IMR-90 (cell line): ENCODE results near the gene INPP5F. TPM values are rescaled to one million over a fixed set of nuclear protein-coding genes. Genes with fewer than 3 reads are reported as not detected.

ENCODE experiments used
- ATAC-seq: fragments of 200-7000 bp; cut with Tn5 transposase; 2 replicates; pipeline ENCODE4 v1.9.1; 2020; ENCODE audit warnings: low read depth, mild to moderate bottlenecking, moderate library complexity
- BruUV-seq: library from RNA; stranded (reverse); fragments of 400-500 nt; replicated peaks from 2 replicates; lab custom pipeline; 2021; lab: Mats Ljungman, UMichigan
- CTCF ChIA-PET: fragments of 300-600 bp; formaldehyde crosslinking; extraction: SDS; loops from one replicate; lab custom pipeline; 2021; ENCODE audit warnings: antibody characterized with exemption; lab: Yijun Ruan, JAX
- POLR2A ChIA-PET: fragments of 300-600 bp; sonication (Branson Sonifier 250); formaldehyde crosslinking; loops from one replicate; lab custom pipeline; 2022; ENCODE audit warnings: antibody characterized with exemption; ENCODE audit not compliant: unreplicated experiment; lab: Charles Lee
- DNase-seq: peaks from one replicate; pipeline ENCODE4 v3.0.0; 2013
- H2AFZ ChIP-seq: replicated peaks from 2 replicates; pipeline ENCODE3; 2013; ENCODE audit warnings: low read length, mild to moderate bottlenecking; ENCODE audit not compliant: poor library complexity
- H2AK5ac ChIP-seq: 2 replicates; pipeline ENCODE4 v1.6.1; 2013; ENCODE audit warnings: low read depth, low read length, inconsistent platforms
- H2AK9ac ChIP-seq: replicated peaks from 2 replicates; pipeline ENCODE3; 2013; ENCODE audit warnings: mild to moderate bottlenecking, low read depth, low read length, moderate library complexity; ENCODE audit not compliant: poor library complexity
- H2BK120ac ChIP-seq: 2 replicates; pipeline ENCODE4 v1.6.1; 2013; ENCODE audit warnings: low read depth, low read length, inconsistent platforms
- H2BK15ac ChIP-seq: 3 replicates; pipeline ENCODE4 v1.6.1; 2013; ENCODE audit warnings: low read depth, low read length, inconsistent platforms
- H2BK20ac ChIP-seq: 2 replicates; pipeline ENCODE4 v1.6.1; 2013; ENCODE audit warnings: low read depth, mild to moderate bottlenecking, inconsistent platforms, low read length, moderate library complexity
- H2BK5ac ChIP-seq: 2 replicates; pipeline ENCODE4 v1.6.1; 2013; ENCODE audit warnings: mild to moderate bottlenecking, low read depth, low read length, inconsistent platforms; ENCODE audit not compliant: poor library complexity, severe bottlenecking
- H3K14ac ChIP-seq: replicated peaks from 2 replicates; pipeline ENCODE4 v1.6.1; 2013; ENCODE audit warnings: low read depth, low read length, inconsistent platforms
- H3K18ac ChIP-seq: 2 replicates; pipeline ENCODE4 v1.6.1; 2013; ENCODE audit warnings: low read depth, low read length, control low read depth
- H3K23ac ChIP-seq: 2 replicates; pipeline ENCODE4 v1.6.1; 2013; ENCODE audit warnings: low read depth, low read length, inconsistent platforms
- H3K27ac ChIP-seq: 2 replicates; pipeline ENCODE4 v1.5.1; 2013; ENCODE audit warnings: mild to moderate bottlenecking, control low read depth, low read length; ENCODE audit not compliant: insufficient read depth
- H3K27me3 ChIP-seq: 2 replicates; pipeline ENCODE4 v1.6.1; 2013; ENCODE audit warnings: low read length; ENCODE audit not compliant: control insufficient read depth, insufficient read depth
- H3K36me3 ChIP-seq: 2 replicates; pipeline ENCODE4 v1.6.1; 2013; ENCODE audit warnings: low read length, mixed read lengths; ENCODE audit not compliant: control insufficient read depth, insufficient read depth
- H3K4ac ChIP-seq: 2 replicates; pipeline ENCODE4 v1.6.1; 2013; ENCODE audit warnings: low read depth, low read length, inconsistent platforms
- H3K4me1 ChIP-seq: 2 replicates; pipeline ENCODE4 v1.6.1; 2013; ENCODE audit warnings: low read length, mixed read lengths; ENCODE audit not compliant: control insufficient read depth, insufficient read depth
- H3K4me2 ChIP-seq: 2 replicates; pipeline ENCODE4 v1.6.1; 2013; ENCODE audit warnings: low read depth, mild to moderate bottlenecking, control low read depth, low read length, moderate library complexity
- H3K4me3 ChIP-seq: 2 replicates; pipeline ENCODE4 v1.5.1; 2013; ENCODE audit warnings: low read depth, mild to moderate bottlenecking, control low read depth, low read length, moderate library complexity; ENCODE audit not compliant: insufficient read depth
- H3K56ac ChIP-seq: 2 replicates; pipeline ENCODE4 v1.6.1; 2013; ENCODE audit warnings: low read length, inconsistent platforms; ENCODE audit not compliant: insufficient read depth; ENCODE audit errors: extremely low read depth
- H3K79me1 ChIP-seq, 2 experiments: 2 replicates each; pipeline ENCODE4 v1.6.1; 2013; ENCODE audit warnings: low read length in 2 of 2, inconsistent platforms in 1 of 2, low read depth in 1 of 2
- H3K9ac ChIP-seq: 2 replicates; pipeline ENCODE4 v1.6.1; 2013; ENCODE audit warnings: low read depth, low read length, control low read depth
- H3K9me1 ChIP-seq: 2 replicates; pipeline ENCODE4 v1.6.1; 2013; ENCODE audit warnings: low read length, inconsistent platforms; ENCODE audit not compliant: insufficient read depth
- H3K9me3 ChIP-seq: 2 replicates; pipeline ENCODE4 v1.6.1; 2013; ENCODE audit warnings: low read length; ENCODE audit not compliant: control insufficient read depth, insufficient read depth
- H4K20me1 ChIP-seq: 2 replicates; pipeline ENCODE4 v1.6.1; 2013; ENCODE audit warnings: low read length, inconsistent platforms; ENCODE audit not compliant: insufficient read depth
- H4K5ac ChIP-seq: 2 replicates; pipeline ENCODE4 v1.6.1; 2013; ENCODE audit warnings: mild to moderate bottlenecking, low read depth, low read length, control low read depth
- H4K8ac ChIP-seq, 2 experiments: 2 replicates each; pipeline ENCODE4 v1.6.1; 2013; ENCODE audit warnings: low read depth in 2 of 2, low read length in 2 of 2, control low read depth in 1 of 2, inconsistent platforms in 1 of 2
- H4K91ac ChIP-seq: 2 replicates; pipeline ENCODE4 v1.6.1; 2013; ENCODE audit warnings: low read depth, low read length, inconsistent platforms; ENCODE audit not compliant: insufficient read depth
- BHLHE40 ChIP-seq: fragments of 150-350 bp; IDR thresholded peaks from 2 replicates; pipeline ENCODE4 v1.6.1; 2016; ENCODE audit warnings: mild to moderate bottlenecking, low read depth, low read length
- CEBPB ChIP-seq: IDR thresholded peaks from 2 replicates; pipeline ENCODE4 v1.6.1; 2012; ENCODE audit warnings: low read depth, low read length, improper control_type of control experiment
- CHD1 ChIP-seq: IDR thresholded peaks from 2 replicates; pipeline ENCODE4 v1.6.1; 2012; ENCODE audit warnings: low read depth, low read length, improper control_type of control experiment
- CTCF ChIP-seq: conservative IDR thresholded peaks from 2 replicates; pipeline ENCODE4 v1.5.1; 2012; ENCODE audit warnings: mild to moderate bottlenecking, low read depth, low read length, improper control_type of control experiment
- ELK1 ChIP-seq: fragments of 150-350 bp; IDR thresholded peaks from 2 replicates; pipeline ENCODE4 v1.6.1; 2016; ENCODE audit warnings: low read depth, mild to moderate bottlenecking, low read length, moderate library complexity, borderline replicate concordance
- FOS ChIP-seq: fragments of 150-350 bp; IDR thresholded peaks from 2 replicates; pipeline ENCODE4 v1.6.1; 2016; ENCODE audit warnings: low read depth, low read length
- MAFK ChIP-seq: IDR thresholded peaks from 2 replicates; pipeline ENCODE4 v1.6.1; 2012; ENCODE audit warnings: low read depth, low read length, improper control_type of control experiment
- MAZ ChIP-seq: IDR thresholded peaks from 2 replicates; pipeline ENCODE4 v1.6.1; 2012; ENCODE audit warnings: low read depth, mild to moderate bottlenecking, low read length, improper control_type of control experiment, moderate library complexity, borderline replicate concordance
- MXI1 ChIP-seq: IDR thresholded peaks from 2 replicates; pipeline ENCODE4 v1.6.1; 2012; ENCODE audit warnings: low read depth, mild to moderate bottlenecking, low read length, moderate library complexity, borderline replicate concordance
- NFE2L2 ChIP-seq: fragments of 150-350 bp; IDR thresholded peaks from 2 replicates; pipeline ENCODE4 v1.6.1; 2016; ENCODE audit warnings: low read depth, mild to moderate bottlenecking, low read length
- POLR2A ChIP-seq: IDR thresholded peaks from 2 replicates; pipeline ENCODE4 v1.6.1; 2012; ENCODE audit warnings: mild to moderate bottlenecking, low read depth, low read length
- RAD21 ChIP-seq: IDR thresholded peaks from 2 replicates; pipeline ENCODE4 v1.6.1; 2012; ENCODE audit warnings: low read length, improper control_type of control experiment
- RCOR1 ChIP-seq: IDR thresholded peaks from 2 replicates; pipeline ENCODE4 v1.6.1; 2012; ENCODE audit warnings: mild to moderate bottlenecking, low read length, improper control_type of control experiment; ENCODE audit not compliant: insufficient replicate concordance
- RFX5 ChIP-seq: IDR thresholded peaks from 2 replicates; pipeline ENCODE4 v1.8.0; 2012; ENCODE audit warnings: low read depth, mild to moderate bottlenecking, low read length, moderate library complexity
- SMC3 ChIP-seq: fragments of 150-350 bp; IDR thresholded peaks from 2 replicates; pipeline ENCODE4 v1.6.1; 2016; ENCODE audit warnings: low read depth, mild to moderate bottlenecking, antibody characterized with exemption, low read length, moderate library complexity
- WGBS, 2 experiments: methylation state at CpG; one replicate each; pipeline versions ENCODE4 v1.1.5 to v1.1.7; 2013; ENCODE audit warnings: missing lambda C conversion rate in 2 of 2; ENCODE audit not compliant: insufficient read length in 1 of 2; ENCODE audit errors: extremely low coverage in 2 of 2; 5-methylcytosine and 5-hydroxymethylcytosine counted together
- dilution Hi-C: fragments of 300-500 bp; cut with HindIII; formaldehyde crosslinking; loops from one replicate; pipeline ENCODE4 v1.14.3; 2018; ENCODE audit warnings: low sequenced_read_pairs; ENCODE audit not compliant: unreplicated experiment
- in situ Hi-C: fragments of 300-500 bp; cut with MboI; formaldehyde crosslinking; loops from 3 replicates; pipeline ENCODE4 v1.14.3; 2019; ENCODE audit warnings: low sequenced_read_pairs, inconsistent platforms, mixed read lengths
- intact Hi-C: fragments of 100-400 bp; cut with micrococcal nuclease; formaldehyde crosslinking; loops from 2 replicates; pipeline ENCODE4 v1.10.0; 2022
- polyA plus RNA-seq, 3 experiments: library from polyadenylated mRNA; depleted of rRNA; stranded (reverse); fragments of >200 nt; gene quantifications; 2 replicates each; pipeline ENCODE4 v1.2.3, GENCODE V29; 2012; ENCODE audit warnings: low replicate concordance in 1 of 3
- total RNA-seq: library from RNA; depleted of rRNA; stranded (reverse); fragments of >200 nt; gene quantifications from 2 replicates; pipeline ENCODE4 v1.2.3, GENCODE V29; 2012
- TF ChIP-seq, protein P1 (sequence below): fragments of 150-350 bp; IDR thresholded peaks from 2 replicates; pipeline ENCODE4 v1.6.1; 2017; ENCODE audit warnings: mild to moderate bottlenecking, antibody characterized with exemption, low read length, low read depth

The INPP5F gene
- total and polyA plus RNA-seq, 2 of the 4 experiments (the other 2 are of a cell fraction) = 19.0 to 29.6 TPM

- Histone ChIP-seq H2BK120ac (peak overlapping the region; percentile 16; the same call in 1 of the 2 replicates), H2BK20ac (no peak overlapping the region; the same call in 1 of the 2 replicates), H4K20me1 (no peaks in the 10 kb centered on the region; the same call in 1 of the 2 replicates), H2AK9ac (no peak overlapping the region), H3K23ac (no peak overlapping the region), H3K4me3 (no peak overlapping the region), H4K91ac (no peak overlapping the region), H3K4me1 (no peaks in the 10 kb centered on the region), H3K9me3 (no peaks in the 10 kb centered on the region), H3K27ac (peak overlapping the region; percentile 13; the same call in 1 of the 2 replicates), H2BK15ac (no peak overlapping the region), H3K36me3 (no peaks in the 10 kb centered on the region), H3K9me1 (peaks cover 2% of the 10 kb centered on the region), H2AFZ (no peak overlapping the region), H3K27me3 (no peaks in the 10 kb centered on the region), H4K5ac (no peak overlapping the region), H3K4me2 (peak overlapping the region; percentile 41; the same call in 1 of the 2 replicates), H3K79me1 (peaks cover 21 to 58% of the 10 kb centered on the region in 2 experiments), H3K56ac (0 out of 2 replicates have a peak overlapping the region, but pooled peaks have one; percentile 21), H2AK5ac (no peak overlapping the region), H3K18ac (no peak overlapping the region), H2BK5ac (peak overlapping the region; percentile 78), H3K4ac (no peak overlapping the region), H3K9ac (no peak overlapping the region), H4K8ac (peak overlapping the region in 1 of 2 experiments; percentile 51; a peak in 1 of 4 replicates), H3K14ac (no peak overlapping the region)
- intact Hi-C loops (no loop called here), in situ Hi-C loops (no loop called here), dilution Hi-C loops (no loop called here)
- ChIA-PET POLR2A (interaction anchor here (1.0 kb wide), 1 partner anchor 12 kb away, joined by 3 read pairs; the partner anchor contains the start of gene INPP5F), CTCF (interaction anchor here (0.5 to 0.9 kb wide), 2 partner anchors 9 to 12 kb away, joined by 3 to 4 read pairs; no protein-coding TSS in a partner anchor)
- BruUV-seq = no TSS peak
- ATAC-seq (peak; percentile 97), DNase-seq (peak; percentile 88)
- WGBS, 2 experiments = no CpG with 5 or more reads among the region's 1 CpG
- TF ChIP-seq BHLHE40 (no peak), NFE2L2 (no peak), SMC3 (no peak), MAZ (no peak), RAD21 (no peak), FOS (peak; percentile 82), CHD1 (0 out of 2 replicates have a peak, but pooled peaks have one; percentile 51), POLR2A (no peak), MAFK (no peak), RFX5 (no peak), MXI1 (no peak), RCOR1 (no peak), CTCF (no peak), ELK1 (no peak), CEBPB (no peak)
- TF ChIP-seq, protein P1, sequence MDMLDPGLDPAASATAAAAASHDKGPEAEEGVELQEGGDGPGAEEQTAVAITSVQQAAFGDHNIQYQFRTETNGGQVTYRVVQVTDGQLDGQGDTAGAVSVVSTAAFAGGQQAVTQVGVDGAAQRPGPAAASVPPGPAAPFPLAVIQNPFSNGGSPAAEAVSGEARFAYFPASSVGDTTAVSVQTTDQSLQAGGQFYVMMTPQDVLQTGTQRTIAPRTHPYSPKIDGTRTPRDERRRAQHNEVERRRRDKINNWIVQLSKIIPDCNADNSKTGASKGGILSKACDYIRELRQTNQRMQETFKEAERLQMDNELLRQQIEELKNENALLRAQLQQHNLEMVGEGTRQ = no peak
Measured at GRCh38 chr10:119737823-119738222, 12.0 kb downstream of the INPP5F start.
